GM13976 (cell line): ENCODE results near the gene LAMA1.

Source experiments
- DNase-seq: peaks from one replicate; pipeline ENCODE4 v3.0.0; 2012; ENCODE audit warnings: low spot score
- CTCF ChIP-seq: IDR thresholded peaks from 2 replicates; pipeline ENCODE4 v1.5.1; 2012; ENCODE audit warnings: borderline replicate concordance, mild to moderate bottlenecking; ENCODE audit not compliant: insufficient read depth; ENCODE audit errors: extremely low read depth, missing control alignments, control extremely low read depth
- in situ Hi-C: fragments of 300-500 bp; cut with MboI; formaldehyde crosslinking; loops from one replicate; pipeline ENCODE4 v1.12.0; 2022; ENCODE audit warnings: low sequenced_read_pairs, mixed read lengths, inconsistent platforms; ENCODE audit not compliant: unreplicated experiment

The LAMA1 gene

DNA sequence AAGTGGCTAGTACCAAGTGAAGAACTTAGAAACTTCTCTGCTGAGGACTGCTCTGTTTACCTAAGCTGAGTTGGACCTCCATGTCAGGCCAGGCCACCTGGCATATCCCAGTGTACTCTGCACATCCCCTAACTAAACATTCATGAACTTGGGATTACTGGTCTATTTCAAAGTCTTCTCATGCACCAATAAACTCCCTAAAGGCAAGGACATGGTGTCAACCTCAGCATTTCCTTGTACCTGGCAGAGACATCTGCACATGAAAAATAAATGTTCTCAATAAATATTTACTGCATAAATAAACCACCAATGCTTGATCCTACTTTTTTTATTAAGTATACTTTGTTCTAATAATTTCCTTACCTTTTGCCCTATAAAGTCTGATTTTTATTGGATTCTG lies 124.8 kb downstream of the LAMA1 start:
- in situ Hi-C loops = no loop called here
- DNase-seq = no peak
- TF ChIP-seq CTCF = no peak

DNA sequence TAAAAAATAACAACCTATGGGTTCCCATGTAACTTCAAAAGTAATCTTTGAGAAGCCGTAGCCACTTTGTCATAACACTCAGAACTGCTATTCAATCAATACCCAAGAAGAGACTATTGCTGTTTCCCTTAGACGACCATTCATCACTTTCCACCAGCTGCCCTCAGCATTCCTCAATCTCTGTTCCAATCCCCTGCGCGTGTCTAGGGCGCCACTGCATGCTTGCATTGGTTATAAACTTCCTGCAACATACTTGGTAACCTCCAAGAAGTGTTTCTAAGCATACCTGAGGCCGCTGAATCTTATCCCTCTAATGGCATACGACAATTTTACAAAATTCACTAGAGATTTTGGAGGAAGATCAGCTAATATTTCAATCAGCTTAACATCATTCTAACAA lies 134.2 kb downstream of the LAMA1 start:
- no peak for DNase-seq
- in situ Hi-C loops = no loop called here
- no peak for TF ChIP-seq CTCF

DNA sequence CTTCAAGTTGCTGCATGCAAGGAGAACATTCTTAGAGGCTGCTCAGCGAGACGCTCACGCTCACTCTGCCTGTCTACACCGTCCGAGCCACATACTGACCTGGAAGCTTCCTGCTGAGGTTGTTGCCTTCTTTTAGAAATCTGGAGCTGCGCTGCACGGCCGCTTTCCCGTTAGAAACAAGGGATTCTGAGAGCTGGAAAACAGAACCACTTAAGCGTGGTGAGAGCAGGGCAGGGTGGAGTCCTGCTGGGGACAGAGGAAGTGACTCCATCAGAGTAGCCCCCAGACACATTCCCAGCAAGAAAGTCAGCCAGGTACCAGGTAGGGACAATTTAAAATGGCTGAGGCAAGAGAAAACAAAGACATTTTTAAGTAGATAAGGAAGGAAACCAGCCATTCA lies 135.2 kb downstream of the LAMA1 start:
- in situ Hi-C loops = no loop called here
- no peak for DNase-seq
- no peak for TF ChIP-seq CTCF

DNA sequence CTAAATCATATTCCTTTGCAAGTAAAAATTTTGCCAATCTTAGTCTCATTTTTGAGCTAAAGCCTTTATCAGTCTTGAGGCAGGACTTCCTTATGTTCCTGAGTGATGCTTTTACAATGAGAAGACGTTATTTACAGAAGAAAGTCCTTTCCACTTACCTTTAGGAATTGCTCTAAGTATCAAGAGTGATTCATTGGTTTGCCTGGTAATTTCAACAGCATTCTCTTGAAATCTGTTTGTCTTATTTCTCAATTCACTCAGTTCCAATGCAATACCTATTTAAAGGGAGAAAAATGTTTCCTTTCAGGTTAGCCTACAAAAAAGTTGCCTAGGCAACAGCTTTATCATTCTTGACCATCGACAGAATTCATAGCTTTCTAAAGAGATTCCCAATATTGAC lies 137.2 kb downstream of the LAMA1 start:
- TF ChIP-seq CTCF = no peak
- no peak for DNase-seq
- in situ Hi-C loops = no loop called here

DNA sequence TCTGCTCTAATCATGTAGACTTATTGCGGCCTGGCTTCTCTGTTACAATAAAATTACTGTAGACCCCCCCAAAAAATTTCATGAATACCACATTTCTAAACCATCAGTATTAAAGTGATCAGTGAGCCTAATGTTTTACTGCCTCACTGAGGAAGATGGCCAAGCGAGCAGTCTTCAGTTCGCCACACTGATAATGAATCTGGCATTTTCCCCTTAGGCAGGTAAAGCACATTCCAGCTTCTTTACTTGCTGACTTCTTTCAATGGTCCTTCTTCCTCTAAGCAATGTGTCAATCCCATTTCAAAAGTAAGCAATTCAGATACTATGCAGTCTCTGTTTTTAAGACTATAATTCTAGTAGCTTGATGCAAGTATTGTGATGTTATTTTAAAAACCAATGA lies 137.6 kb downstream of the LAMA1 start:
- in situ Hi-C loops = loop anchor here (10.0 kb wide), 1 partner anchor 55 kb away; no protein-coding TSS in a partner anchor
- no peak for DNase-seq
- no peak for TF ChIP-seq CTCF

DNA sequence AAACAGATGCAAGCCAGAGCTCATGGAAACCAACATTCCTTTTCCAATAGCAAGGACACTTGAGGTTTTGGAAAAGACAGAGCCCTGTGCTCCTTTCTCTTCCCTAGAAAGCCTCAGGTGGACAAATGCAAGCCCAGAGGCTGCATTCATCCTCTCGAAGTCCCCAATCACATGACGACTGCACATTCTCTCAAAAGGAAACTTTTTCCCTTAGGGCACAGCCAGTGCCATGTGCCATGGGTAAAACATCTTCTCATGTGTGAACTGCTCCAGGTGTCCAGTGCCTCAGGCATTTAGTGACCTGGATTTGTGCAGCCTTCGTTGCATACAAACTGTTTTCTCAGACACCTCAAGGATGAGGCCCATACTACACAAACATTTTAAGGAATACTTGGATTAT lies 140.7 kb downstream of the LAMA1 start:
- in situ Hi-C loops = loop anchor here (10.0 kb wide), 1 partner anchor 58 kb away; no protein-coding TSS in a partner anchor
- no peak for DNase-seq
- TF ChIP-seq CTCF = no peak

- in situ Hi-C loops = loop anchor here (10.0 kb wide), 1 partner anchor 60 kb away; no protein-coding TSS in a partner anchor
Measured at GRCh38 chr18:6975084-6975483, 142.5 kb downstream of the LAMA1 start.

More at GRCh38 chr18:6975084-6975483, 142.5 kb downstream of the LAMA1 start:
- TF ChIP-seq CTCF = no peak
- DNase-seq = no peak
